Limb (tissue), 2 donors: ENCODE measurements around the gene MC3R.

Experiments
- DNase-seq, 2 donors: peaks; one replicate each; pipeline ENCODE4 v3.0.0-alpha.2; 2016; ENCODE audit errors: extremely low spot score in 2 of 2

MC3R gene

DNA sequence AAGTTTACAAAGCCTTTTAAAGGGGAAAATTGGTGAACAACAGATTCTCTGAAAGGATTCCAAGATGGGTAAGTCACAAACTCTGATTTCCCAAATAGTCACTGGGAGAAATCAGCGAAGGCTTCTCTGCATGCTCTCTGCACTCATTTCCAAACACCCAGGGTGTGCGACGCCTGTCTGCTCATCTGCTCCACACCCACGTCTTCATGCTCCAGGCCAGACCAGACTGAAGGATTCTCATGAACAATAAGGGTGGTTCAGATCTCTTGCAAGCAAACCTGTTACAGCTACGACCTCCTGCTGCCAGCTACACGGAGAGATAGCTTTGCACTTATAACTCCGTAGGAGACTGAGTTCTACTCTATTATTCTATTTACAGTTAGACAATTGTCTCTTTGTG, 1.4 kb downstream of the MC3R start:
- DNase-seq = no peak

DNA sequence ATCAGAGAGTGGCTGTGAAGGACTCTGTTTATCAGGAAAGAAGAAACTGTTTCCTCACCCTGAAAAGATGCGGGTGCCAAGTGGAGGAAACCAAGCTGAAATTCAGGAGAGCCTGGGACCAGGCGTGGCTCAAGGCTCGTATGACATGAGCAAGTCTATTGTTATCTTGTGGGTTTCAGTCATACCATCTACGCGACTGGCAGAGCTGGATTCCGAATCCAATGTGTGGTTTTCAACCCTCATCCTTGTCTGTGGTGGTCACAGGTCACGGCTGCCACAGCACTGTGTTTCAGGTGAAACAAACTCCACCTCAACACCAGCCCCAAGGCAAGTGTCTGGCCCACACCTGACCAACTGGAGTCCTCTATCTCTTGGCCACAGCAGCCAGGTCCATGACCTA, 9.1 kb downstream of the MC3R start:
- no peak for DNase-seq

DNA sequence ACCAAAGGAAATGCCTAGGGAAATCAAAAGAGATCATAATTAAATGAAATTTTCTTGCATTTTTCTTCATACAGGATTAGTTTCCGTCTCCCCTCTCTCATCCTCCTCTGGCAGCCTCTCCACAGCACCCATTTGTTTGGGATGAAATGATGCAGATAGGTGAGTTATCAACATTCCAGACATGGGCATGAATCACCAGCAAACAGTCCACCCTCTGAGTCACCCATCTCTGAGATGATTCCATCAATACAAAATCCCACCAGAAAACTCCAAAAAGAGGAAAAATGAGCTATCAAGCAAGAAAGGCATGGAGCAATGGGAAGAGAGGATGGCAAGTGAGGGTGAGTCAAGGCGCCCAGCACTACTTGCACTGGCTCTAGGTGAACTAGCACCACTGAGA, 11.4 kb downstream of the MC3R start:
- DNase-seq = no peak

DNA sequence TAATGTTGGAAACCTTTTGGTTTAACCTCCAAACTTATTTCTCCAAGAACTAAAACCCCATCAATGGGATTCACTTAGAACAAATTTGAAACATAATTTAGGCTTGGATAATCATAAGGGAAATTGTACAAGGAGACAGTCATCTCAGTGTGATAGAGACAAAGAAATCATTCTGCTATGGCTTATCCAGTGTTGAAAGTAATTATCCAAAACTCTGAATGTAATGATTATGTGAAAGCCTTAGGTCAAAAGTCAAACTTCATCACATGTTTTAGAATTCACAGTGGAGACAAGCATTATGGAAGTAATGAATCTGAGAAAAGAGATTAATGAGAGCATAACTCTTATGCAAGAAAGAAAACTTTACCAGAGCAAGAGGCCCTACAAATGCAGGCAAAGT, 20.0 kb downstream of the MC3R start:
- DNase-seq = no peak

DNA sequence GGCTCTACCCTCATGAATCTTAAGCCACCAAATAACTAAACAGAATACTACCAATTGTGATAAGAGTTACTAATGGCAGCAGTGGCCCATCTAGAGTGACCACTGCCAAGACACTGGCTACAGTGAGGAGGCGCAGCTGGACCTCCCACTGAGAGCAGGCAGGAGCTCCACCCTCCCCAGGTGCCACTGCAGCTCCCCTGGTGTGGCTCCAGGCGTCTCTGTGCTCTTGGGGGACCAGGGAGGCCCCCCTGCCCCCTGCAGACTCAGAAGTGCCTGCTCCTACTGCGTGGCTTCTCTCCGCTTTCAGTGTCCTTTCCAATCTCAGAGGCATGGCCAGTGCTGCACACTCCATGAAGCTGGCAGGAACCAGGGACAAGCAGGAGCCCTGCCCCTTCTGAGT, 23.4 kb downstream of the MC3R start:
- DNase-seq = no peak

DNA sequence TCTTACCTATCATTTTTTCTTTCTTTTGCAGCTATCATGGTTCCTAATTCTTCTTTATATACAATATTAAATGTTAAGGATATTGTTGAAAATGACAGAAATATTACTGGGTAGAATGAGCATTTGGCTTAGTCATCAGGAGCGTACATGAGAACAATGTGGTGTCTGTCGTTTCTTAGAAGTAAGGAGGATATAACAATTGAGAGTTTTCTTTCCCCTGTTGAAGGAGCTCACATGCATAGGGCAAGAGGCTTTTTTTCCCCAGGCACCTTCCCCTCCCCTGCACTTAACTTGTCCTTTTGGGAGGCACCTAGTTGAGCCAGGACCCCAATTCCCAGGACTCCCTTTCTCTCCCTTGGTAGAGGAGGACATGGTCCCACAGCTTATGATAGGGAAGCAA, 25.0 kb downstream of the MC3R start:
- no peak for DNase-seq

DNA sequence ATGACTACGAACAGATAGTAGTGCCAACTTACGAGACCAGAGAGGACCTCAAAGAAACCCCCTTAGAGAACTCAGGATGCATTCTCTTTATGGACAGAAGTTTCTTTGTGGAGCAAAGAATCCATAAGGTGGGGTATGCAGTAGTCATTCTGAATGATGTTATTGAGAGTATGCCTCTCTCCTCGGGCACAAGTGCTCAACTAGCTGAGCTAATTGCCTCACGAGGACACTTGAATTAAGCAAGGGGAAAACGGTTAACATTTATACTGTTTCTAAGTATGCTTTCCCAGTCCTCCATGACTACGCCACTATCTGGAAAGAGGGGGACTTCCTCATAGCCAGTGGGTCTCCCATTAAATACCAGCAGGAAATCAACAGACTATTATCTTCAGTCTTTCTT, 25.6 kb downstream of the MC3R start:
- no peak for DNase-seq

DNA sequence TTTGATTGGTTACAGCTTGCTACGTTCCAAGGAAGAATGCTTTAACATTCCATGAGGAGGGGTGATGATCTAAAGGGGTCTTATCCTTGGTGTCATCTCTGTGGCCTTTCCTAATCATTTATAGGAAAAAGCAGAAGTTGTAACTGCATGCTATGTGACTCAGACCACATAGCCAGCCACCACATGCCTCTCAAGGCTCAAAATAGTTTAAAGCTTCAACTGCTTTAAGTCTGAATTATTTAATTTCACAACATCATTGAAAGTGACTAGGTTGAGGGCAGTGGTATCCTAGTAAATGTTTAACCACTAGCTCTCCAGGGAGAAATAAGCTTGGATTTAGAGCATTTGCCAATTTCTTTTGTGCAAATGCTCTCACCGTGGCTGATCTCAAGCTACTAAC, 29.7 kb downstream of the MC3R start:
- no peak for DNase-seq

DNA sequence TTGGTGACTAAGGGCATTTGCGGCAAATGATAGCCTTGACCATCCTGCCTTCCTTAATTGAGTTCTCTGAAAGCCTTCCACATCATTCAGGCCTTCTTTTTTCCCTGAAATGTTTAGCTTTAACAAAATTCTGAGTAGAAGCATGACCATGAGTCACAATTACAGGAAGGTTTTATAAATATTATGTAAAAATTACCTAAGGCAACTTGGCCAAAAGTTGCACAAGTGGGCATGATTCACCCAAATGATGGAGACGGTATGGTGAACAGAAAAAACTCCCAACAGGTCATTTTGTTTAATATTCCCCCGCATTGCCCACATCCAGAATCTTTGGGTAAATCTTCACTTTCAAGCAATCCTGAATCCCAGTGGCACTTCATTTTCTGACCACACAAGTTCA, 37.0 kb downstream of the MC3R start:
- DNase-seq = no peak

DNA sequence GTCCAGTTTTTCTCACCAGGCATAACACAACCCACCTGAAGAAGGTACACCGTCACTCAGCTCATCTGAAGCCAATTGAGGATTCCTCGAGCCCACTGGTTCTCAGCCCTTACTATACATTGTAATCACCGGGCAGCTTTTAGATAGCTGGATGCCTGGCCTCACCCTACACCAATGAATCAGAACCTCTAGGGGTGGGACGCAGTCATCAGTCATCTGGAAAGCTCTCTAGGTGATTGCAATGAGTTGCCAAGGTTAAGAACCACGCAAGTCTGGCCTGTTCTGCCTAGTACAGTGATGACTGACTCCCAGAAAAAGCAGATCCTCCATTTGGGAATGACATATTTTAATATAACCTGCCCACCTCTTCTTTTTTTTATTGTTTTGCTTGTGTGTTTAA, 41.1 kb downstream of the MC3R start:
- no peak for DNase-seq

DNA sequence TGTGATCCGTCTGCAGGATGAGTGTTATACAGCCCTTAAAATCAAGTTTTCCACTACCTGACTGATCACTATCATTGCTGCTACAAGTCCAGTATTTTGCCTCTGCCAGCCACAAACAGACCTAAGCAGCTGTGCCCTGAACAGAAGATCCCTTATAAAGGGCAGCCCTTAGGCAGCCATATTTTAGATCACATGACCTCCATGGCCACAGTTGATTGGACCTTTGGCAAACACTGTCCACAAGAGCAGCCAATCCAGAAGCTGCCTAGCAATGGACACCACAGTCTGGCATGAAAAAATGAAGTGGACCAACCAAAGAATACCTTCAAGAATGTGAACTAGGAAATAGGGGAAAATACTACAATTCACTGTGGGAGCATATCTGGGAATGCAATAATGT, 50.8 kb downstream of the MC3R start:
- DNase-seq = no peak
